Stimulated activated CD8-positive, alpha-beta memory T cell treated with anti-CD3 and anti-CD28 coated beads, Interleukin-7, amount 100 ng/mL, for 4 hours (primary cell): Measurements from ENCODE around the gene KLHL9.
"Not testable (repeated sequence)": the region's sequence is repeated elsewhere in the genome, so short reads cannot be mapped to it uniquely, and the experiment has no call there.

Experiments used
- DNase-seq, 2 donors: peaks; one replicate each; pipeline ENCODE4 v3.0.0-alpha.2; 2020; ENCODE audit warnings: low read depth in 2 of 2

The KLHL9 gene, protein sequence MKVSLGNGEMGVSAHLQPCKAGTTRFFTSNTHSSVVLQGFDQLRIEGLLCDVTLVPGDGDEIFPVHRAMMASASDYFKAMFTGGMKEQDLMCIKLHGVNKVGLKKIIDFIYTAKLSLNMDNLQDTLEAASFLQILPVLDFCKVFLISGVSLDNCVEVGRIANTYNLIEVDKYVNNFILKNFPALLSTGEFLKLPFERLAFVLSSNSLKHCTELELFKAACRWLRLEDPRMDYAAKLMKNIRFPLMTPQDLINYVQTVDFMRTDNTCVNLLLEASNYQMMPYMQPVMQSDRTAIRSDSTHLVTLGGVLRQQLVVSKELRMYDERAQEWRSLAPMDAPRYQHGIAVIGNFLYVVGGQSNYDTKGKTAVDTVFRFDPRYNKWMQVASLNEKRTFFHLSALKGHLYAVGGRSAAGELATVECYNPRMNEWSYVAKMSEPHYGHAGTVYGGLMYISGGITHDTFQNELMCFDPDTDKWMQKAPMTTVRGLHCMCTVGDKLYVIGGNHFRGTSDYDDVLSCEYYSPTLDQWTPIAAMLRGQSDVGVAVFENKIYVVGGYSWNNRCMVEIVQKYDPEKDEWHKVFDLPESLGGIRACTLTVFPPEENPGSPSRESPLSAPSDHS

DNA sequence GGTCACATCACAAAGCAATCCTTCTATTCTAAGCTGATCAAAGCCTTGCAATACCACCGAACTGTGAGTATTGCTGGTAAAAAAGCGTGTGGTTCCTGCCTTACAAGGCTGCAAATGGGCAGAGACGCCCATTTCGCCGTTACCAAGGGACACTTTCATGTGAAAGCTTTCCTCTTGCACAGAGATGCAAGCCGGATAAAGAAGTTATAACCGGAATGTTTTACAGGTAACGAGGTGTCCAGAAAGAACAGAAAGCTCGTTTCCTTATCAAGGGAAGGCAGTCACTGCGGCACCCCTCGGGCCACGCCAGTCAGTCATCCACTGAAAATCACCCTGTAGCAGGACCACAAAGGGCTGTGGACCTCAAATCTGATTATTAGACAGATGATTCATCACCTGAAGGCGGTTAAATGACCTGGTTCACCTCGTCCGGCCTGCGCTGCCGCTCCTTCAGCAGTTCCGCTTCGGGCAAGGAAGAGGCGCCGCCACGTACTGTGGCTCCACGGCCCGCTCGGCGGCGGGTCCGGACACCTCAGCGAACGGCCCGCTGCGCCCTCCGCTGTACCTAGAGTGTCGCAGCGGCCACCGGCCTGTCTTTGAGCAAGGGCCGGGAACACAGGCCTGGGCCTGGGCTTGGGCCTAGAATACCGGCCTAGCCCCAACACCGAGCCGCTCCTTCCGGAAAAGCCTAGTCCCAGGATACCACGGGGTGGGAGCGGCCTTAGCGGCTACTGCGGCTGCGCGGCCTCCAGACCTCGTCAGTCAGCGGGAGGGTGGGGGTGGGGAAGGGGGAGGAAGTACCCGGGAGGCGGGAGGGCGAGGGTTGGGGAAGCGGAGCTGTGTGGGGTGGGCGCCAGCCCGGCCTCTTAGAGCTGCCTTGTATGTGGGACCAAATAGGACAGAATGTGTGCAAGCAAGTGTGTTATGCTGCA, at the start of gene KLHL9:
KLHL9 (minus strand) TSS at position 704 of the 932 bp plus-strand sequence; CDS start at position 159, 545 bp downstream.
- peak; percentile 73 to 81 for DNase-seq

DNA sequence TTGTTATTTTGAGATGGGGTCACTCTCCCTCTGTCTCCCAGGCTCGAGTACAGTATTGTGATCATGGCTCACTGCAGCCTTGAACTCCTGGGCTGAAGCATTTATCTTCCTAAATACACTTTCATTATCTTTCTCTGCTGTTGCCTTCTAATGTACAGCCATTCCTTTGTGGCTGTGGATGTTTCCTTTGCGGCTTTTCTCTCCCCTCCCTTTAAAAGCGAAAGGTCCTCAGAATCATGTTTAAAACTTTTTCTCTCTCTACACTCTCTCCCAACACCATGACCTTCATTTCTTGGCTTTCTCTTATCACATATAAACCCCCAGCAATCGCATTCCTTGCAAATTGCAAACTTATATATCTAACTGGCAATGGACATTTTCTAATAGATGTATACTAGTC, 48.4 kb upstream of the KLHL9 start:
- no peak for DNase-seq

DNA sequence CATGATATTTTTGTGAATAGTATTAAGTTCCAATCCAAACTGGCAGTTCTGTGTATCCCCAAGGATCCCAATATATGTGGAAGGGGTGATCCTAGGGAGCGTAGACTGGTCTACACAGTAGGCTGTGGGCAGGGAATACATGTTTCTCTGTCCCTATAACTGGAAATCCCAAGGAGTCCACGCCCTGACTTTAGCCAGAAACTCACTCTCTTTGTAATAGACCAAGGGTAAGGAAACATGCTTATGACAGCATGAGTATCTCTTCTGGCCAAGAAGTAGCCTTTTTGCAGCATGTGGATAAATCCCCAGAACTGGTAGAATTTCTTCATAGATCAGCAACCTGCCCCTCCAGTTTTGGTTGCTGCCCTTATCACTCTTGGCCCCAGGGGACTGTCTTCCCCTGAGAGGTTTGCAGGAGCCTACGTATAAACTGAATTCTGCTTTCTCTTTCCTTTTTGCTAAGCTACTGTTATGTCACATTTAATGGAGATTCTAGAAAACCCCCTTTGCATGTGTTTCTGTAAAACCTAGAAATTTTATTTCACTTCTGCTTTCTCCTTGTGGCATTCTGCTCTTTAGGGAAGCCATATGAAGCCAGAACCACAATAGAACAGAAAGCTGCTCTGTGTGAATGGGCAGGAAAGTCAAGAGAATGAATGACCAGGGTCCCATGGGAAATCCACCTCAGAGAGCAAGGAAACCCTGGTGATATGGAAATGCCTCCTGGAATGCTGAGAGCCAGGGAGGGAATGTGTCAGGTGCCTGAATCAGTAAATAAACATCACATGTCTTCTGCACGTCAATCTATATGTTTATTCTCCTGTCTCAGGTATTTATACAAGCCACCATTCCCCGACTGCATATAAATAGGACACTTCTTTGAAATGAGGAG, 46.5 kb upstream of the KLHL9 start:
- DNase-seq: no peak

DNA sequence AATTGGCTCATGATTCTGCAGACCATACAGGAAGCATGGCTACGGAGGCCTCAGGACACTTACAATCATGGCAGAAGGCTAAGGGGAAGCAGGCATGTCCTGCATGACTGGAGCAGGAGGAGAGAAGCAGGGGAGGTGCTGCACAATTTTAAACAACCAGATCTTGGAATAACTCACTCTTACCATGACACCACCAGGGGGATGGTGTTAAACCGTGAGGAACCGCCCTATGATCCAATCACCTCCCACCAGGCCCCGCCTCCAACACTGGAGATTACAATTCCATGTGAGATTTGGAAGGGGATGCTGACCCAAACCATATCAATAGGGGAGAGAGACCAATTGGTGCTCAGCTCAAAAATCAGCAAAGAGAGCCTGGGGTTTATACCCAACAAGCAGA, 36.3 kb upstream of the KLHL9 start:
- DNase-seq: not testable (repeated sequence)

DNA sequence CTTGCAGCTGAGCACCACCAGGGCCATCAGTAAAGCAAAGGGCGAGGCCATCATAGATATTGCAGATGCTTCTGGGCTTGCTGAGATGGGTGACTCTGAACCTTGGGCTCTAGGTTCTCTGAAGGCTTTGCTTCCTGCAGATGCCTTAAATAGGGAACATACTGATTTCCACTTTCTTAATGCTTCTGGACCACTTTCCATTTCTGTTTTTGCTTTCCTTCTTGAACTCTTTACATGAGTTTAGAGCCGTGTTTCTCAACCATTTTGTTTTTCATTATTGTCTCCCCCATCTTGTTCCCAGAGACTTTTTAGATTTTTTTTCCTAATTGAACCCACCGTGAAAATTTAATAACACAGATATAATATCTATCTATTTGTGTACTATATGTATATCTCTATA, 32.8 kb upstream of the KLHL9 start, which contains the start of gene IFNA13:
IFNA13 (minus strand) TSS at position 101 of the 400 bp plus-strand sequence; CDS start at position 54, 47 bp downstream.
- DNase-seq: no peak

DNA sequence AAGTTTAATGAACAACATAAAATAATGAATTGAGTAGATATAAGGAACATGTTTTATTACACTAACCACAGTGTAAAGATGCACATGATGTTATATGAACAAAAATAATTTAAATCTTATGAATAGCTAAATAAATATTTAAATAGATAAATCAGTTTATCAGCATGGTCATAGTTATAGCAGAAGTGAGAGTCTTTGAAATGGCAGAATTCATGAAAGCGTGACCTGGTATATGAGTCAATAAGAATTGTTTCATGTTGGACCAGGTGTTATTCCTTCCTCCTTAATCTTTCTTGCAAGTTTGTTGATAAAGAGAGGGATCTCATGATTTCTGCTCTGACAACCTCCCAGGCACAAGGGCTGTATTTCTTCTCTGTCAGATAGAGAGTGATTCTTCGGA, 32.0 kb upstream of the KLHL9 start:
- not testable (repeated sequence) for DNase-seq

DNA sequence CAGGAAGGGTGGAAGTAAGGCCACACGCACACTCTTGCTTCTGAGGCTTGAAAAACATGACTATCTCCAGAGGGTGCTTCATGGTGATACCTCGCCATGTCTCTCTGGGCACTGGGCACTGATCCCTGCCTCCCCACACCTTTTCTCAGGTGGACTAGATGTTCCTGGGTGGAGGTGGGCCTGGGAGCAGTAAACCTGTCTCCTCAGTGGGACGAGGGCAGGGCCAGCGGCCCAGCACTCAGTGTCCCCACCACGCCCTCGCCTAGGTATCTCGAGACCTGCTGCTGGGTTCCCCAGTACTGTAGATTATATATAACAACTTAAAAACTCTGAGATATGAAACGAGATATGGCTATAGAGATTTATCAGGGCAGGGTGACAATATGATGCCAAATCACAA, 27.1 kb upstream of the KLHL9 start:
- DNase-seq: no peak

DNA sequence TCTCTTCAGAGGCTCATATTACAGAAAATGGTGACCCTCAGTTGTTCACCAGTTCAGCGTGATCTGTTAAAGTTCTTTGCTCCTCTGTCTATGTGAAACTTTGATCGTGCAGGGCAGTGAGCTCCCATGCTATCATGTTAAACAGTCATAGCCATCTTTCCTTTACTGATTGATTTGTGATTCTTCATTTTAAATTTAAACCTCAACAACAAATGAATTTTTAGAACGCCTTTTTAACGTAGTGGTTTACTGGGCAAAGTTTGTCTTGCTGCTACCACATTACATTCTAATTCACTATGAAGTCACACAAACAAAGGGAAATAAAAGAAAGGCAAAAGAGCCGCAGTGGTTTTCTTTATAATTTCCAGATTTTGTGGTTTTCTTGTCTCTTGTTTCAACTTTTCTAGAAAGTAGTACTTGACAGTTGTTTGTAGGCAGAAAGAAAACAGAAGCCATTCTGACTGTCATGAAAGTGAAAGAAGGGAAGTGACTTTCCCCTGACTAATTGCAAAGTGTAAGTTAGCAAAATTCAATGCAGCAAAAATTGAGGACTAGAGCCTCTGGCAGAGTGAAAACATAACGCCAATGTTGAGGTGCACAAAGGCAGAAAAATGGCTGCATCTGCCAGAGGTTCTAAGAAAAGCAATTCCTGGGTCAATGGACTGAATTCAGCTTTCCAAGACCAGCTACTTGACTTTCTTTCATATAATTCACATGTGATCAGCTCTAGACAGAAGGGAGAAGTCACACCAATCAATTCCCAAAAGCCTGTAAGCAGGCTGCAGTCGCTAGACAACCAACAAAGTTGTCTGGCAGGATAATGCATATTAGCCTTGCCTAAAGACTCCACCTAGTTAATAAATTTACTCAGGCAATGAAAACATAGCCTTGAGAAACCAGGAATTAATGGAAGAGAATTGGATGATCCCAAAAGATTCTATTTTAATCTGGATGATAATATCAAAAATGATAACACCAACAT, 22.6 kb upstream of the KLHL9 start:
- no peak for DNase-seq

DNA sequence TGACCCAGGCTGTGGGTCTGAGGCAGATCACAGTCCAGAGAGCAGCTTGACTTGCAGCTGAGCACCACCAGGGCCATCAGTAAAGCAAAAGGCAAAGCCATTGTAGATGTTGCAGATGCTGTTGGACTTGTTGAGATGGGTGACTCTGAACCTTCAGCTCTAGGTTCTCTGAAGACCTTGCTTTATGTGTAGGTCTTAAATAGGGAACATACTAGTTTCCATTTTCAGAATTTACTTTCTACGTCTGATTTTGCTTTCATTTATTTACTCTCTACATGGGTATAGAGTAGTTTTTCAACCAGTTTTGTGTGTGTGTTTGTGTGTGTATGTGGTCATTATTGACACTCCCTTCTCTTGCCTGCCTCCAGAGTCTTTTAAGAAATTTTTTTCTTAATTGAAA, 15.6 kb upstream of the KLHL9 start, which contains the start of gene IFNA6:
IFNA6 (minus strand) TSS at position 101 of the 400 bp plus-strand sequence; CDS start at position 101, 0 bp downstream.
- no peak for DNase-seq

DNA sequence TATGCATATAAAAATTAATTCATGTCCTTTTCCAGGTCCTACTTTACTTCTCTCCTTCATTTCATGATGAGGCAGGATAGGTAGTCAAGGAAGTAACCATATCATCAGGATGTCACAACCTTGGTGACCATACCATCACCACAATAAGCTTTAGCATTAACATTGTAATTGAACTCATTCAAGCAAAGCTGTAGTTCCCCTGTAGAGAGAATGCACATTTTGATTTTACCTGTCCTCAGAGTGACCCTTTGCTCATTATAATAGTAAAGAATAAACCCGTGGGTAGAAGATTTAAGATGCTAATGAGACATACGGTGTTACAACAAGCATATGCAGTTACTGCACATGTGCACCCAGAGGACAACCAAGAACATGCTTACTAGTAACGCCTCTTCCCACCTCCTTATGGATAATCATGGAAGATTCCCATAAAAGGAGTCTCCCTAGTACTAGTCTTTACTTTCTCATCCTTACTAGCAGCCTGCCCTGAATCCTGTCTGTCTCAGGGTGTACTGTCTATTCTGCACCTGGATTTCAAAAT, 13.3 kb upstream of the KLHL9 start:
- DNase-seq: no peak

DNA sequence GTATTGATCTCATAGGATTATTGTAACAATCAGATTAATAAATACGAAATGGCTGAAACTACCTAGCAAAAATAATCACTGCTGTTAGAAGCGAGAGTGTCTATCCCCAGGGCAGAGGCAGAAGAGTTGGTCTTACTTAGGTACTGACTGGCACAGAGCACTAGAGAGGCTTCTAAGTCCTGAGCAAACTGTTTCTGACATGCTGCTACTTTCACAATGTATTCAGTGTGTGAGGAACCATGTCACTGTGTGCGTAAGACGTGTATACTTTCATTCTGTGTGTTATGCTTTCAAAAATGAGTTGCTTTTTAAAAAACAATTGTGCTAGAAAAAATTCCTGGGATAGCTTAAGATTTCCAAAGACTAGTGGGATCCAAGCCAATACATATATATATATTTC, 5.5 kb upstream of the KLHL9 start:
- no peak for DNase-seq

DNA sequence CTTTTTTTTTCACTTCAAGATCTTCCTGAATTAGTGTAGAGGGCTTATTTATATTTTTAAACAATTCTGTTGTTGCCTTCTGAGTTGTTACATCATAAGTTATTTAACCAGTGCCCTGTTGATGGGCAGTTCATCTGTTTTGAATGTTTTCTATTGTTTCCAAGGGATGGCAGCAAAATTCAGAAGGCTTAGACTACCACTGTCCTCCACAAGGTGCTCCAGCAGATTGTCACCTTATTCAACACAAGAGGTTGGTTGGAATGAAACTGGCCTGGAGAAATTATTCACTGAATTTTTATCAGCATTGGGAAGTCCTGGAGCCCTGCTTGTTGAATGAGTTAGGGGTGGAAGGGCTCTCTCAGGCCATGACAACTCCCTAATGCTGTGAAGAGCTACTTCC, 1.3 kb upstream of the KLHL9 start:
- DNase-seq: no peak

DNA sequence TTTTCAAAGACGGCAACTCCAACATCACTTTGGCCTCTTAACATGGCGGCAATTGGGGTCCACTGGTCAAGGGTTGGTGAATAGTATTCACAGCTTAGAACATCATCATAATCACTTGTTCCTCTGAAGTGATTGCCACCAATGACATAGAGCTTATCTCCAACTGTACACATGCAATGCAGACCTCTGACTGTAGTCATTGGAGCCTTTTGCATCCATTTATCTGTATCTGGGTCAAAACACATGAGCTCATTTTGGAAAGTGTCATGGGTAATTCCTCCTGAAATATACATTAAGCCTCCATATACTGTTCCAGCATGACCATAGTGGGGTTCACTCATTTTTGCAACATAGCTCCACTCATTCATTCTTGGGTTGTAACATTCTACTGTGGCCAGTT, 2.0 kb downstream of the KLHL9 start:
- no peak for DNase-seq

DNA sequence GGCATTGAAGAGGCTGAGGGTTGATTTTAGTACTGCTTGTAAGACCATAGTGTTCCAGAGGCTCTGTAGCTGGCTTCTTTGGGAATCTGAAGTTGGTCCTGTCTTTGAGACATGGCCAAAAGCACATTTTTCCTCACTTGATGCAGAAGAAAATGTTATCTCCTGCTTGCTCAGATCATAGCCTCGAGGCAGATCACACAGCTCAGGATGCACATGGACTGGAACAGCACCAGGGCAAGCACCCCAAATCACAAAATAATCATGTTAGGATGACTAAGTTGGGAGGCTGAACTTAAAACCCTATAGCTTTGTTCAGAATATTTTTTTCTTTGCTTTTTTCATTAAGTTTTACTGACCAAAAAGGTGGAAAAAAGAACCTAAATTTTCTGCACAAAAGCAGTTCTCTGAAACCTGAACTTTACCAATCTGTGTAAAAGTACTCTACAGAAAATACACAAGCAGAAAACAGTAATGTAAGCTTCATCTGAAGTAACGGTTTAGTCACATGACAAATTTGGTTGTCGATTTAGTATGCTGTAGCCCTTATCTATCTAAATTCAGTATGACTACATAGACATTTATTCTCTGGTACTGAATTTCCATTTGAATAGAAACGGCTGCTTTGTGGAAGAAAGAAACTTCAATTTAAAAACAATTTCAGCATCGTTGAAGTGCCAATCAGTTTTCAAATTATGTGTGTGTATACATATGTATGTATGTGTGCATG, 3.4 kb downstream of the KLHL9 start:
- no peak for DNase-seq

DNA sequence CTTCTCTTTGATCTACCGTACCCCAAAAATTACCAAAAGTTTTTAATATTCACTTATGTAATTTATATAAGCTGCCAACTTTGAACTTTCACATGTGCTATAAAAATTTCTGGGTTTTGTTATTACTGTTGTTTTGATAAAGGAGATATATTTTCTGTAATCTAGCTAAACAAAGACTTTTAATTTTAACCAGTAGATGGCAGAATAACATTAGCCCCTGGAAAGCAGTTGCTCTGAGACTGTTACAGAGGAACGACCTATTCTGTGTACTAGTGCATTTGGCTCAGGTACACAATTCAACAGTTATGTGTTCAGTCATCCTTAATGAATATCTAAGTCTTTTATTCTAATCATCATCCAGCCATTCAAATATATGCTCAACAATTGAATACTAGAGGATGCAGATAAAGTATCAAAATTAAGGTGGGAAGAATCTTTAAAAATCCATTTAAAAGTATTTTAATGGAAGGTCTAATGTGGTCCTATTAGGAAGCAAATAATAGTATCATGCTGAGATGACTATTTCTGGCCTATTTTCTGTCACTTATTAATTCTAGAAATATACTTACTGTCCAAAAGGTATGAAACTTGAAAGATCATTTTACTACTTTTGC, 8.6 kb downstream of the KLHL9 start:
- no peak for DNase-seq

DNA sequence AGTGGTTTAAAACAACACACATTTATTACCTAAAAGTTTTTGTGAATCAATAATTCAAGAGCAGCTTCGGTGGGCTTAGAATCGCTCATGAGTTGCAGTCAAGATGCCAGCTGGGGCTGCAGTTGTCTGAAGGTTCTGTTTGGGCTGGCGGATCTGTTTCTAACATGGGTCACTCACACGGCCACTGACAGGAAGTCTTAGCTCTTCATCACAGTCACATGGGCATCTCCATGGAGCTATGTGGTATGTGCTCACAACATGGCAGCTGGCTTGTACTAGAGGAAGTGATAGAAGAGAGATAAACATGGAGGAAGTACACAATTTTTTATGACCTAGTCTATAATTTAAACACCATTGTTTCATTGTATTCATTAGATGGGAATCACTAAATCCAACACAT, 11.2 kb downstream of the KLHL9 start:
- no peak for DNase-seq

DNA sequence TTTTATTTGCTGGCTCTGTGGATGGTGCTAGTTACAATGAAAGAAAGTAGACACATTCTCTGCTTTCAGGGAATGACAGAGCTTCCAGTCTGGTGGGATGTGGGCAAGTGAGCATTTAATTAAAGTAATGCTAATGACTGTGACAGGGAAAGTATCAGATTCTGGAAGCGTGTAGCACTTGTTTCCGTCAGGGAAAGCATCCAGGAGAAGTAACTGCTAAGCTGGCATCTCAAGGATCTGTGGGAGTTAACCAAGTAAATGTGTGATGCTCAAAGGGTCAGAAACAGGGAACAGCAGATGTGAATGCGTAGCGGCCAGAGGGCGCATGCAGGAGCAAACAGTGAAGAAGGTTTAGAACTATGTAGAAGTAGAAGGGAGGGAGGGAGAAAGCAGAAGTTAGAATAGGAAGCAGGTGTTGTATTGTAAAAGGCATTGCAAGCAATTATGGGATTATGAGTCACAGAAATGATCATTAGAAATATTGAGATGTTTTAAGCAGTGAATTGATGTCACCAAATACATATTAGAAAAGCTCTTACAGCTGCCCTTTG, 12.2 kb downstream of the KLHL9 start:
- DNase-seq: no peak

DNA sequence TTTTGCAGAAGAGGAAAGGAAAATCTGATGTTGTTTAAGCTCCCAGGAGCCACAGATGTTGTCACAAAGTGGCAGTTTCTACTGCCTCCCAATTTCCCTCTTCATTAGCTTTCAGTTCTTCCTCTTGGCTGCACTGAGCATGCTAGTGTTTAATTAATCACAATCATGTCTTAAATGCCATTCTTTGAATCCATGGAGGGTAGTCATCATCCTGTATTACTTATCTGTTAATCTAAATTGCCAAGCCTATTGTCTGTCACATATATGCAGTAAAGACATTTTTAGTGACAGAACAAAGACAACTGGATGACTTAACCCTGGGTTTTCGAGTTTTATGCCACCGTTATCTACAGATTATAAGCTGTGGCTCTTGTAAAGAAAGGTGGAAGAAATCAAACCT, 14.7 kb downstream of the KLHL9 start:
- DNase-seq: no peak
